Lower lobe of right lung (tissue), 2 donors: ENCODE results near the gene MYBPC2. TPM values are rescaled to one million over a fixed set of nuclear protein-coding genes. Genes with fewer than 3 reads are reported as not detected.
A peak's percentile ranks its signal among the peaks of the same experiment; 100 is the strongest.

Experiments used
- ATAC-seq, 2 donors: fragments of 200-7000 bp; cut with Tn5 transposase; one replicate each; pipeline ENCODE4 v1.9.1; 2020 to 2022; ENCODE audit warnings: mild to moderate bottlenecking in 2 of 2, moderate library complexity in 2 of 2
- DNase-seq: peaks from one replicate; pipeline ENCODE4 v3.0.0-alpha.2; 2020
- H3K27ac ChIP-seq: fragments of 200-600 bp; one replicate; pipeline ENCODE4 v1.8.0; 2022
- H3K27me3 ChIP-seq: fragments of 200-600 bp; one replicate; pipeline ENCODE4 v1.8.0; 2022; ENCODE audit warnings: low read depth
- H3K36me3 ChIP-seq: fragments of 200-600 bp; one replicate; pipeline ENCODE4 v1.8.0; 2022; ENCODE audit warnings: mild to moderate bottlenecking
- H3K4me1 ChIP-seq: fragments of 200-600 bp; one replicate; pipeline ENCODE4 v1.8.0; 2022
- H3K4me3 ChIP-seq: fragments of 200-600 bp; one replicate; pipeline ENCODE4 v1.8.0; 2022; ENCODE audit warnings: mild to moderate bottlenecking
- H3K9me3 ChIP-seq: fragments of 200-600 bp; one replicate; pipeline ENCODE4 v1.8.0; 2022
- CTCF ChIP-seq: fragments of 200-600 bp; IDR thresholded peaks from one replicate; pipeline ENCODE4 v1.8.0; 2022; ENCODE audit warnings: antibody characterized with exemption, mild to moderate bottlenecking
- intact Hi-C: fragments of 100-400 bp; cut with DNase I; formaldehyde crosslinking; loops from one replicate; pipeline ENCODE4 v1.11.0; 2022
- total RNA-seq: library from RNA; stranded (reverse); fragmentation: NEBNext Ultra II Directional; extraction: Animal tissue kit (Norgen Biotek cat#: 25700); gene quantifications from one replicate; pipeline ENCODE4 v1.2.1, GENCODE V29; 2021
- donor health status: DM: no; HTN: yes; CAD: no; lungs with severe emphysema.

The MYBPC2 gene
- total RNA-seq, 1 donor from 2014 or later, result not detected

GRCh38 chr19:50505856-50506611 lies 73.3 kb downstream of the MYBPC2 start:
- intact Hi-C loops, result no loop called here
- TF ChIP-seq CTCF, result no peak
- DNase-seq, result peak; percentile 37
- peaks cover 8% of the 10 kb centered on the region for H3K4me1 ChIP-seq
- no peak overlapping the region for H3K27ac ChIP-seq
- H3K9me3 ChIP-seq, result no peaks in the 10 kb centered on the region
- no peaks in the 10 kb centered on the region for H3K27me3 ChIP-seq
- no peak overlapping the region for H3K4me3 ChIP-seq
- peaks cover 5% of the 10 kb centered on the region for H3K36me3 ChIP-seq
- ATAC-seq, result no peak

GRCh38 chr19:50506700-50507099 lies 74.0 kb downstream of the MYBPC2 start:
- no peaks in the 10 kb centered on the region for H3K9me3 ChIP-seq
- no peaks in the 10 kb centered on the region for H3K27me3 ChIP-seq
- TF ChIP-seq CTCF, result no peak
- no peak overlapping the region for H3K27ac ChIP-seq
- intact Hi-C loops, result no loop called here
- no peak for ATAC-seq
- H3K4me1 ChIP-seq, result peaks cover 8% of the 10 kb centered on the region
- peaks cover 5% of the 10 kb centered on the region for H3K36me3 ChIP-seq
- peak; percentile 15 for DNase-seq
- H3K4me3 ChIP-seq, result no peak overlapping the region

- Histone ChIP-seq H3K9me3 (no peaks in the 10 kb centered on the region), H3K4me3 (no peak overlapping the region), H3K27ac (no peak overlapping the region), H3K36me3 (peaks cover 5% of the 10 kb centered on the region), H3K4me1 (peaks cover 8% of the 10 kb centered on the region), H3K27me3 (no peaks in the 10 kb centered on the region)
- intact Hi-C loops, result no loop called here
- TF ChIP-seq CTCF, result no peak
- DNase-seq (peak; percentile 27), ATAC-seq (no peak)
These were observed 74.7 kb downstream of the MYBPC2 start for GRCh38 chr19:50507376-50507775.

GRCh38 chr19:50508843-50509190 lies 76.1 kb downstream of the MYBPC2 start:
- Histone ChIP-seq H3K27ac (no peak overlapping the region), H3K27me3 (no peaks in the 10 kb centered on the region), H3K4me1 (peaks cover 8% of the 10 kb centered on the region), H3K36me3 (peaks cover 5% of the 10 kb centered on the region), H3K4me3 (no peak overlapping the region), H3K9me3 (no peaks in the 10 kb centered on the region)
- TF ChIP-seq CTCF, result no peak
- ATAC-seq, result no peak
- intact Hi-C loops, result no loop called here
- DNase-seq, result peak; percentile 27

- Histone ChIP-seq H3K4me3 (no peak overlapping the region), H3K27me3 (no peaks in the 10 kb centered on the region), H3K9me3 (no peaks in the 10 kb centered on the region), H3K4me1 (peaks cover 8% of the 10 kb centered on the region), H3K27ac (no peak overlapping the region), H3K36me3 (peaks cover 5% of the 10 kb centered on the region)
- no peak for TF ChIP-seq CTCF
- intact Hi-C loops, result no loop called here
- DNase-seq (peak; percentile 44), ATAC-seq (no peak)
These were observed 76.7 kb downstream of the MYBPC2 start for GRCh38 chr19:50509366-50509765.
